Activated T-cell treated with anti-CD3 and anti-CD28 coated beads, Interleukin-2, amount 50 U/mL, for 72 hours (primary cell): ENCODE results near the gene AMDHD1. TPM values are rescaled to one million over a fixed set of nuclear protein-coding genes. Genes with fewer than 3 reads are reported as not detected.

ENCODE experiments used
- ATAC-seq, 2 donors: fragments of 150-1000 bp; cut with Tn5 transposase; replicated peaks in 1 of 2; 2 replicates each; pipeline ENCODE4 v1.10.0; 2021; ENCODE audit warnings: moderate library complexity in 2 of 2, mild to moderate bottlenecking in 1 of 2
- DNase-seq, 2 donors: peaks; one replicate each; pipeline ENCODE4 v3.0.0; 2021 to 2022; ENCODE audit warnings: mixed read lengths in 1 of 2
- H3K27ac Mint-ChIP-seq: one replicate; pipeline ENCODE4 v1.8.0; 2022; ENCODE audit warnings: mild to moderate bottlenecking, moderate library complexity, mixed read lengths
- H3K27me3 Mint-ChIP-seq: one replicate; pipeline ENCODE4 v1.8.0; 2022; ENCODE audit warnings: low read depth, mixed read lengths
- H3K36me3 Mint-ChIP-seq, 2 donors: one replicate each; pipeline ENCODE4 v1.8.0; 2022; ENCODE audit warnings: mixed read lengths in 2 of 2, mild to moderate bottlenecking in 1 of 2; ENCODE audit not compliant: insufficient read depth in 2 of 2
- H3K4me1 Mint-ChIP-seq: one replicate; pipeline ENCODE4 v1.8.0; 2022; ENCODE audit warnings: low read depth, mixed read lengths
- H3K4me3 Mint-ChIP-seq, 2 donors: one replicate each; pipeline ENCODE4 v1.8.0; 2022; ENCODE audit warnings: mild to moderate bottlenecking in 2 of 2, mixed read lengths in 2 of 2, moderate library complexity in 2 of 2
- H3K9me3 Mint-ChIP-seq, 2 donors: one replicate each; pipeline ENCODE4 v1.8.0; 2022; ENCODE audit warnings: mixed read lengths in 2 of 2
- total RNA-seq, 2 donors: library from RNA; stranded (reverse); gene quantifications; one replicate each; pipeline ENCODE4 v1.2.3, GENCODE V29; 2022

The AMDHD1 gene
- total RNA-seq, 2 donors from 2014 or later, result 2.2 to 3.7 TPM

DNA sequence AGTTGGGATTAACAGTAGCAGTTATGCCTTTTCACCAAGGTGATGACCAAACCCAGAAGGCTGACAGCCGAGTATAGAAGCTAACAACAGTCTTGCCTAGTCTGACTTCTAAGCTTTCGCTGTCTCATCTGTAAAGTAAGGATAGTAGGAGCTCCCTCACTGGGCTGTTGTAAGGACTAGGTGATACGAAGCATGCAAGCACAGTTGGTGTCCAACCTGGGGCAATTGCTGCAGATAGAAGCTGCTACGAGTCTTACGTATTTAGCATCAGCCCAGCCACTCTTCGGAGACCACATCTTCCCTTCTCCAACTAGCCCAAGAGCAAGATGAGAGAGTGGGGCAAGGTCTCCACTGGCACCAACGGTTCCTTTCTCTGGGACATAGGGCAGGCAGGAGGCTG, 47.0 kb downstream of the AMDHD1 start:
- Mint-ChIP-seq H3K27ac (no peak overlapping the region), H3K27me3 (no peaks in the 10 kb centered on the region)

DNA sequence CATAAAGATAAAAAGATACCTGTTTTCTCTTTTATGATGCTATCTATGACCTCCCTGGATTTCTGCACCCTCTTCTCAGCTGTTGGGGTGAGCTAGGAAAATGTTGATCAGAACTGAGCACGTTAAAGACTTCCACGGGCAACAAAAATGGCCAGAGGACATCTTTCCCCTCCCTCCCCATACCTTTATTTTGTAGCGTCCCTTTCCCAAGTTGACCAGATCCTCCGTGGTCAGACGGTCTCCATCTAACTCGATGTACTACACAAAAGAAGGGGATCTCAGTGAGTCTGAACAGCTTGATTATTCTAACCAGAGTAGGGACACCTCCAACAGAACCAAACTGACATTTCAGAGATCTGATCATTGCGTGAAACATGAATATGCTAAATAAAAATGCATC, 50.8 kb downstream of the AMDHD1 start:
- no peak overlapping the region for H3K4me3 Mint-ChIP-seq
- no peak overlapping the region for H3K27ac Mint-ChIP-seq
- H3K27me3 Mint-ChIP-seq, result no peaks in the 10 kb centered on the region
- DNase-seq (no peak), ATAC-seq (no peak)
- H3K36me3 Mint-ChIP-seq, result no peaks in the 10 kb centered on the region
- H3K4me1 Mint-ChIP-seq, result peaks cover 9% of the 10 kb centered on the region
- no peaks in the 10 kb centered on the region for H3K9me3 Mint-ChIP-seq

More for the DNA sequence above, 47.0 kb downstream of the AMDHD1 start:
- no peak for ATAC-seq
- no peak overlapping the region for H3K4me3 Mint-ChIP-seq
- no peaks in the 10 kb centered on the region for H3K9me3 Mint-ChIP-seq
- H3K4me1 Mint-ChIP-seq, result no peaks in the 10 kb centered on the region
- no peaks in the 10 kb centered on the region for H3K36me3 Mint-ChIP-seq
- no peak for DNase-seq

DNA sequence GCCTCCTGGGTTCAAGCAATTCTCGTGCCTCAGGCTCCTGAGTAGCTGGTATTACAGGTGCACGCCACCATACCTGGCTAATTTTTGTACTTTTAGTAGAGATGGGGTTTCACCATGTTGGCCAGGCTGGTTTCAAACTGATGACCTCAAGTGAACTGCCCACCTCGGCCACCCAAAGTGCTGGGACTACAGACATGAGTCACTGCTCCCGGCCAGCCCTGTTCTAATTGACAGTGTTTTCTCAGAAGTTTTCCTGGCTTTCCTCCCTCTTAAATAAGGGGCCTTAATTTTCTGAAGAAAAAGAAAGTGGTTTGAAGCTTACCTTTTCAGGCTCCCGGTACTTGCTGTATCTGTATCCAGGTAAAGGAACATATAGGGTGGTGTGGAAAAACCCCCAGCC, 51.3 kb downstream of the AMDHD1 start:
- peaks cover 12% of the 10 kb centered on the region for H3K4me1 Mint-ChIP-seq
- H3K27me3 Mint-ChIP-seq, result no peaks in the 10 kb centered on the region
- H3K9me3 Mint-ChIP-seq, result no peaks in the 10 kb centered on the region
- H3K27ac Mint-ChIP-seq, result no peak overlapping the region
- no peak overlapping the region for H3K4me3 Mint-ChIP-seq
- no peak for DNase-seq
- ATAC-seq, result no peak
- no peaks in the 10 kb centered on the region for H3K36me3 Mint-ChIP-seq

- Mint-ChIP-seq H3K27ac (no peak overlapping the region), H3K27me3 (no peaks in the 10 kb centered on the region), H3K9me3 (no peaks in the 10 kb centered on the region), H3K4me1 (peaks cover 12% of the 10 kb centered on the region), H3K36me3 (no peaks in the 10 kb centered on the region), H3K4me3 (no peak overlapping the region)
- no peak for DNase-seq
- ATAC-seq, result no peak
These were observed 52.3 kb downstream of the AMDHD1 start for GRCh38 chr12:95995238-95996031.

GRCh38 chr12:95996034-95996658, 53.0 kb downstream of the AMDHD1 start, which contains the start of gene HAL:
Gene HAL, minus strand, starts transcription at chr12:95996344. Its CDS starts 434 bp downstream, at chr12:95995910.
- no peak for ATAC-seq
- Mint-ChIP-seq H3K27me3 (no peaks in the 10 kb centered on the region), H3K9me3 (no peaks in the 10 kb centered on the region), H3K36me3 (peaks cover 0 to 3% of the 10 kb centered on the region in 2 donors), H3K4me3 (no peak within 1 kb of the TSS), H3K4me1 (peaks cover 12% of the 10 kb centered on the region), H3K27ac (no peak within 1 kb of the TSS)
- DNase-seq, result no peak

- ATAC-seq (no peak), DNase-seq (no peak)
- no peak overlapping the region for H3K27ac Mint-ChIP-seq
- no peak overlapping the region for H3K4me3 Mint-ChIP-seq
- H3K4me1 Mint-ChIP-seq, result peaks cover 12% of the 10 kb centered on the region
- H3K36me3 Mint-ChIP-seq, result peaks cover 0 to 3% of the 10 kb centered on the region in 2 donors
- H3K9me3 Mint-ChIP-seq, result no peaks in the 10 kb centered on the region
- no peaks in the 10 kb centered on the region for H3K27me3 Mint-ChIP-seq
These were observed 54.1 kb downstream of the AMDHD1 start for GRCh38 chr12:95997276-95997675.

- Mint-ChIP-seq H3K4me1 (peaks cover 12% of the 10 kb centered on the region), H3K4me3 (no peak overlapping the region), H3K36me3 (peaks cover 0 to 3% of the 10 kb centered on the region in 2 donors), H3K27ac (no peak overlapping the region), H3K27me3 (no peaks in the 10 kb centered on the region), H3K9me3 (no peaks in the 10 kb centered on the region)
- DNase-seq (peak; percentile 3 to 16), ATAC-seq (peak; percentile 44 to 70)
These were observed 54.9 kb downstream of the AMDHD1 start for GRCh38 chr12:95997911-95998510.

GRCh38 chr12:95998611-95999286, 55.6 kb downstream of the AMDHD1 start:
- DNase-seq, result peak; percentile 53 to 57
- H3K9me3 Mint-ChIP-seq, result no peaks in the 10 kb centered on the region
- H3K36me3 Mint-ChIP-seq, result peaks cover 0 to 3% of the 10 kb centered on the region in 2 donors
- ATAC-seq, result peak; percentile 96 to 97
- H3K4me3 Mint-ChIP-seq, result no peak overlapping the region
- no peak overlapping the region for H3K27ac Mint-ChIP-seq
- H3K27me3 Mint-ChIP-seq, result no peaks in the 10 kb centered on the region
- H3K4me1 Mint-ChIP-seq, result peaks cover 12% of the 10 kb centered on the region

DNA sequence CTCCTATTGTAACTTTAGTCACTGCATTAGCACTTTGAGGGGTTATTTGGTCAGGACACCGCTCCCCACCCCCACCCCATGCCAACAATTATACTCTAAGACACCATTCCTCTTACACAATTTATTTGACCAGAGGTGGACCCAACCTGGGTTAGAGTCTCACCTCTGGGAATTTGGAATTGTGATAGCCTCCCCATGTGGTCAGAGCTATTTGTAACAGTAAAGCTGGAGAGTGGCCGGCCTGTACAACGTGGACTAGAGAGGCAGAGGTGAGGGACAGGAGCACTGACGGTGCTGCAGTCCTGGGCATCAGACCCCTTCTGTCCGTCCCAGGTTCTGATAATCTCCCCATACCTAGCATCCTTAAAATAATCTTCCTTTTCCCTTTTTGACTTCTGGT, 56.4 kb downstream of the AMDHD1 start:
- no peaks in the 10 kb centered on the region for H3K9me3 Mint-ChIP-seq
- no peaks in the 10 kb centered on the region for H3K27me3 Mint-ChIP-seq
- H3K4me1 Mint-ChIP-seq, result peaks cover 12% of the 10 kb centered on the region
- ATAC-seq (no peak), DNase-seq (no peak)
- no peak overlapping the region for H3K4me3 Mint-ChIP-seq
- H3K36me3 Mint-ChIP-seq, result peaks cover 0 to 3% of the 10 kb centered on the region in 2 donors
- H3K27ac Mint-ChIP-seq, result no peak overlapping the region

DNA sequence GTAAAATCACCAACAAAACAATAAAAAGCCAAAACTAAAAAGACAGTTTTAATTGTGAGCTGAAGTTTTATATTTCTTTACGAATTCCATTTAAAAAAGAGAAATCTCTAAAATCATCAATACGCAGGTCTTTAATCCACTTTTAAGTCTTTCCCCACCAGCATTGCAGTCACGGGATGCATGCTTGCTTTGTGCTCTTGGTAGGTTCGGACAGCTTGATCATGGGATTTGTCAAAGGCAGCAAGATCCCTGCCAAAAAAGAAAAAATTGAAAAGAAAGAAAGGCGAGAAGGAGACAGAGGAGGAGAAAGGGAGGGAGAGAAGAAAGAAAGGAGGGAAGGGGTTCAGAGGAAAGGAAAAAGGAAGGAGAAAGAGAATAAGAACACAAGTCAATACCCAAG, 57.7 kb downstream of the AMDHD1 start:
- no peak overlapping the region for H3K4me3 Mint-ChIP-seq
- H3K27ac Mint-ChIP-seq, result no peak overlapping the region
- no peaks in the 10 kb centered on the region for H3K9me3 Mint-ChIP-seq
- peaks cover 12% of the 10 kb centered on the region for H3K4me1 Mint-ChIP-seq
- ATAC-seq (no peak), DNase-seq (no peak)
- peaks cover 0 to 10% of the 10 kb centered on the region in 2 donors for H3K36me3 Mint-ChIP-seq
- no peaks in the 10 kb centered on the region for H3K27me3 Mint-ChIP-seq

DNA sequence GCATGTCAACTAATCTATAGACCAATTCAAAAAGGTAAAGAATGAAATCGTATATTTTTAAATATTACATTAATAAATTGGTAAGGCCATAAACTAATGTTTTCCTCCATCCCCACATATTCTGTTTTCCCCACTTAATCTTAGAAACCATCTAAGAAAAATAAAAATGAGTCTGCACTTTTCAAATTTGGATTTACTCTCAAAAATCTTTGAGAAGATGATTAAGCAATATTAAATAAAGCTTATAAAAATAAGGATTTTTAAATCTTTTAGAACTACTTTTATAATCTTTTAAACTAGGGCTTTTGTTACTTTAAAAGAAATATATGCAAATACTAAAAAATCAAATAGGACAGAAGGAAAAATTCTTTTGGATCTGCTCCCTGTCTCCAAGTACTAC, 63.6 kb downstream of the AMDHD1 start:
- Mint-ChIP-seq H3K36me3 (peaks cover 4 to 22% of the 10 kb centered on the region in 2 donors), H3K4me3 (no peak overlapping the region), H3K4me1 (no peaks in the 10 kb centered on the region), H3K9me3 (no peaks in the 10 kb centered on the region), H3K27me3 (no peaks in the 10 kb centered on the region), H3K27ac (no peak overlapping the region)
- DNase-seq, result no peak
- no peak for ATAC-seq

DNA sequence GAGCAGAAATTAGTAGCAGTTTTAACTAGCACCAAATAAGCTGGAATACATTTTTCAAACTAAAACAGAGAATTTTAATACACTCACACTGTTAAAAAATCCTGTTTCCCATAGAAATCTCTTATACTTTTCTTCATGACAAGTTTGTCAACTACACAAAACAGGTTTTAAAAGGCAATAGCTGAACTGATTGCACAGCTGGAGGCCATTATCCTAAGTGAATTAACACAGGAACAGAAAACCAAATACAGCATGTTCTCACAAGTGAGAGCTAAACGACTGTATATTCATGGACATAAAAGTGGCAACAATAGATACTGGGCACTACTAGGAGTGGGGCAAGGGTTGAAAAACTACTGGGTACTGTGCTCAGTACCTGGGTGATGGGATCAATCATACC, 64.6 kb downstream of the AMDHD1 start:
- Mint-ChIP-seq H3K36me3 (peaks cover 4 to 22% of the 10 kb centered on the region in 2 donors), H3K4me1 (no peaks in the 10 kb centered on the region), H3K27ac (no peak overlapping the region), H3K4me3 (no peak overlapping the region), H3K9me3 (no peaks in the 10 kb centered on the region), H3K27me3 (no peaks in the 10 kb centered on the region)
- DNase-seq (no peak), ATAC-seq (no peak)
